ENCODE results near the gene SEPTIN5.

GRCh38 chr22:19723232-19723982 lies 9.1 kb downstream of the SEPTIN5 start, which contains the start of gene GP1BB:
- TF ChIP-seq REST (IDR thresholded peaks at IDR 0.05; ENCODE audit: low read depth, low read length) (no peak), MXI1 (IDR thresholded peaks at IDR 0.05; ENCODE audit: low read depth, low read length) (no peak), USF1 (IDR thresholded peaks at IDR 0.05; ENCODE audit: borderline replicate concordance, low read depth) (no peak), EP300 (IDR thresholded peaks at IDR 0.05; ENCODE audit: borderline replicate concordance in 1 of 2, low read depth in 1 of 2, low read length in 1 of 2) (no peak), MEF2A (IDR thresholded peaks at IDR 0.05; ENCODE audit: borderline replicate concordance, low read depth) (no peak), USF2 (IDR thresholded peaks at IDR 0.05; ENCODE audit: borderline replicate concordance, low read depth, low read length) (no peak), RXRA (IDR thresholded peaks at IDR 0.05; ENCODE audit: borderline replicate concordance, low read depth) (no peak)
